ENCODE measurements around the gene PMCH. TPM values are rescaled to one million over a fixed set of nuclear protein-coding genes. Genes with fewer than 3 reads are reported as not detected.
"Not testable (repeated sequence)": the region's sequence is repeated elsewhere in the genome, so short reads cannot be mapped to it uniquely, and the experiment has no call there.

Gene PMCH
- total RNA-seq, 2 donors from 2014 or later: 0.35 TPM; not detected in 1

GRCh38 chr12:102169922-102170621 is 27.6 kb downstream of the PMCH start:
- no peaks in the 10 kb centered on the region for H3K9me3 Mint-ChIP-seq
- no peak for DNase-seq (ENCODE audit: low spot score in 2 of 2)

GRCh38 chr12:102167821-102168604 is 29.6 kb downstream of the PMCH start:
- Mint-ChIP-seq H3K36me3 (peaks cover 0 to 12% of the 10 kb centered on the region in 2 donors), H3K27ac (peak overlapping the region in 1 of 2 donors; percentile 79), H3K9me3 (no peaks in the 10 kb centered on the region)
- DNase-seq (ENCODE audit: low spot score in 2 of 2): no peak
- peak; percentile 33 to 97 for ATAC-seq

More at GRCh38 chr12:102169922-102170621, 27.6 kb downstream of the PMCH start:
- Mint-ChIP-seq H3K27ac (no peak overlapping the region), H3K36me3 (peaks cover 0 to 12% of the 10 kb centered on the region in 2 donors)
- no peak for ATAC-seq

GRCh38 chr12:102163383-102163782 is 34.2 kb downstream of the PMCH start:
- ATAC-seq: no peak
- H3K36me3 Mint-ChIP-seq: peaks cover 0 to 5% of the 10 kb centered on the region in 2 donors
- no peak overlapping the region for H3K27ac Mint-ChIP-seq
- no peak for DNase-seq (ENCODE audit: low spot score in 2 of 2)
- H3K9me3 Mint-ChIP-seq: no peaks in the 10 kb centered on the region

GRCh38 chr12:102155206-102155605 is 42.4 kb downstream of the PMCH start:
- DNase-seq (ENCODE audit: low spot score in 2 of 2); ATAC-seq; H3K9me3 Mint-ChIP-seq; H3K27ac Mint-ChIP-seq; H3K36me3 Mint-ChIP-seq: not testable (repeated sequence)

- ATAC-seq; DNase-seq (ENCODE audit: low spot score in 2 of 2); H3K9me3 Mint-ChIP-seq; H3K27ac Mint-ChIP-seq: not testable (repeated sequence)
- peaks cover 2 to 20% of the 10 kb centered on the region in 2 donors for H3K36me3 Mint-ChIP-seq
Measured at GRCh38 chr12:102147062-102147587, 50.5 kb downstream of the PMCH start.

Other genes starting within 250 kb of the PMCH start
- gene WASHC3, start 135.8 kb downstream of the PMCH start, total RNA-seq: 10 to 100 TPM; 22.1 to 37.0 TPM
- gene NUP37, start 77.7 kb downstream of the PMCH start, total RNA-seq: 100 to 1,000 TPM in 1 of 2 donors, 10 to 100 TPM in 1; 95.8 to 101 TPM
- 10 to 100 TPM; 18.0 to 26.5 TPM for gene PARPBP, start 77.7 kb downstream of the PMCH start, total RNA-seq